HL-60 (cell line): ENCODE measurements around the gene PAX5.

Experiments
- DNase-seq, 2 experiments: peaks; one replicate each; pipeline ENCODE4 v3.0.0-alpha.2; 2010 to 2020; ENCODE audit warnings: low read depth in 1 of 2, low spot score in 1 of 2
- H3K27ac ChIP-seq: fragments of 250-450 bp; sonication (Bioruptor Pico); replicated peaks from 2 replicates; pipeline ENCODE4 v1.5.1; 2020; ENCODE audit warnings: mild to moderate bottlenecking, moderate library complexity
- H3K27me3 ChIP-seq: fragments of 250-450 bp; sonication (Bioruptor Pico); 2 replicates; pipeline ENCODE4 v1.5.1; 2021; ENCODE audit warnings: mild to moderate bottlenecking, moderate library complexity; ENCODE audit not compliant: insufficient read depth, poor library complexity, severe bottlenecking
- H3K4me3 ChIP-seq: replicated peaks from 2 replicates; pipeline ENCODE4 v1.5.1; 2011; ENCODE audit warnings: mild to moderate bottlenecking, control low read depth, low read length; ENCODE audit not compliant: insufficient read depth
- GABPA ChIP-seq: IDR thresholded peaks from 2 replicates; pipeline ENCODE4 v1.6.1; 2012; ENCODE audit warnings: low read depth
- POLR2AphosphoS5 ChIP-seq: IDR thresholded peaks from 2 replicates; pipeline ENCODE4 v1.6.1; 2012; ENCODE audit warnings: low read depth
- SPI1 ChIP-seq: IDR thresholded peaks from 2 replicates; pipeline ENCODE4 v1.6.1; 2012; ENCODE audit warnings: low read depth, mild to moderate bottlenecking, borderline replicate concordance
- TF ChIP-seq, protein P1 (sequence below): IDR thresholded peaks from one replicate; pipeline ENCODE4 v1.5.1; 2011; ENCODE audit warnings: low read length, control low read depth, inconsistent platforms; ENCODE audit not compliant: insufficient read depth
- TF ChIP-seq, protein P2 (sequence below): IDR thresholded peaks from 2 replicates; pipeline ENCODE4 v1.6.1; 2012; ENCODE audit warnings: low read depth; ENCODE audit not compliant: insufficient replicate concordance

Gene PAX5

DNA sequence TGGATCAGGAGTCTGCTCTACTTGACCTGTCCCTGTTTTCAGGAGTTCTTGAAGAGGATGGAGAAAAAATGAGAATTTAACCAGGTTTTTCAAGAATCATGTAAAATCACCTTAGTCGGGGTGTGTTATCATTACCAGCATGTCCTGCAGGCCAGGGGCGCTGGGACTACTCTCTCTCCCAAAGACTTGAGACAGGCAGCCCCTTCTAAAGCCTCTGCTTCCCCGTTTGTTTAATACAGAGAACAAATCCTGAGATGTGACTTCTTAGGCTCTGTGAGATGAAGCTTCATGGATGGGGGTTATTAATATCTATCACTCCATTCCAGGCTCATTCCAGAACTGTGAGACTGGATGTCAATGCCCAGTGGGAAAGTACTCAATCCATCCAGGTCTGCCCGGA is 3.0 kb downstream of the PAX5 start:
- TF ChIP-seq GABPA (no peak), SPI1 (no peak), POLR2AphosphoS5 (no peak)
- TF ChIP-seq, protein P1, sequence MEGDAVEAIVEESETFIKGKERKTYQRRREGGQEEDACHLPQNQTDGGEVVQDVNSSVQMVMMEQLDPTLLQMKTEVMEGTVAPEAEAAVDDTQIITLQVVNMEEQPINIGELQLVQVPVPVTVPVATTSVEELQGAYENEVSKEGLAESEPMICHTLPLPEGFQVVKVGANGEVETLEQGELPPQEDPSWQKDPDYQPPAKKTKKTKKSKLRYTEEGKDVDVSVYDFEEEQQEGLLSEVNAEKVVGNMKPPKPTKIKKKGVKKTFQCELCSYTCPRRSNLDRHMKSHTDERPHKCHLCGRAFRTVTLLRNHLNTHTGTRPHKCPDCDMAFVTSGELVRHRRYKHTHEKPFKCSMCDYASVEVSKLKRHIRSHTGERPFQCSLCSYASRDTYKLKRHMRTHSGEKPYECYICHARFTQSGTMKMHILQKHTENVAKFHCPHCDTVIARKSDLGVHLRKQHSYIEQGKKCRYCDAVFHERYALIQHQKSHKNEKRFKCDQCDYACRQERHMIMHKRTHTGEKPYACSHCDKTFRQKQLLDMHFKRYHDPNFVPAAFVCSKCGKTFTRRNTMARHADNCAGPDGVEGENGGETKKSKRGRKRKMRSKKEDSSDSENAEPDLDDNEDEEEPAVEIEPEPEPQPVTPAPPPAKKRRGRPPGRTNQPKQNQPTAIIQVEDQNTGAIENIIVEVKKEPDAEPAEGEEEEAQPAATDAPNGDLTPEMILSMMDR: no peak
- TF ChIP-seq, protein P2, sequence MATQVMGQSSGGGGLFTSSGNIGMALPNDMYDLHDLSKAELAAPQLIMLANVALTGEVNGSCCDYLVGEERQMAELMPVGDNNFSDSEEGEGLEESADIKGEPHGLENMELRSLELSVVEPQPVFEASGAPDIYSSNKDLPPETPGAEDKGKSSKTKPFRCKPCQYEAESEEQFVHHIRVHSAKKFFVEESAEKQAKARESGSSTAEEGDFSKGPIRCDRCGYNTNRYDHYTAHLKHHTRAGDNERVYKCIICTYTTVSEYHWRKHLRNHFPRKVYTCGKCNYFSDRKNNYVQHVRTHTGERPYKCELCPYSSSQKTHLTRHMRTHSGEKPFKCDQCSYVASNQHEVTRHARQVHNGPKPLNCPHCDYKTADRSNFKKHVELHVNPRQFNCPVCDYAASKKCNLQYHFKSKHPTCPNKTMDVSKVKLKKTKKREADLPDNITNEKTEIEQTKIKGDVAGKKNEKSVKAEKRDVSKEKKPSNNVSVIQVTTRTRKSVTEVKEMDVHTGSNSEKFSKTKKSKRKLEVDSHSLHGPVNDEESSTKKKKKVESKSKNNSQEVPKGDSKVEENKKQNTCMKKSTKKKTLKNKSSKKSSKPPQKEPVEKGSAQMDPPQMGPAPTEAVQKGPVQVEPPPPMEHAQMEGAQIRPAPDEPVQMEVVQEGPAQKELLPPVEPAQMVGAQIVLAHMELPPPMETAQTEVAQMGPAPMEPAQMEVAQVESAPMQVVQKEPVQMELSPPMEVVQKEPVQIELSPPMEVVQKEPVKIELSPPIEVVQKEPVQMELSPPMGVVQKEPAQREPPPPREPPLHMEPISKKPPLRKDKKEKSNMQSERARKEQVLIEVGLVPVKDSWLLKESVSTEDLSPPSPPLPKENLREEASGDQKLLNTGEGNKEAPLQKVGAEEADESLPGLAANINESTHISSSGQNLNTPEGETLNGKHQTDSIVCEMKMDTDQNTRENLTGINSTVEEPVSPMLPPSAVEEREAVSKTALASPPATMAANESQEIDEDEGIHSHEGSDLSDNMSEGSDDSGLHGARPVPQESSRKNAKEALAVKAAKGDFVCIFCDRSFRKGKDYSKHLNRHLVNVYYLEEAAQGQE: no peak
- Histone ChIP-seq H3K4me3 (no peak overlapping the region), H3K27ac (no peak overlapping the region), H3K27me3 (peaks cover 76% of the 10 kb centered on the region)
- DNase-seq: no peak

DNA sequence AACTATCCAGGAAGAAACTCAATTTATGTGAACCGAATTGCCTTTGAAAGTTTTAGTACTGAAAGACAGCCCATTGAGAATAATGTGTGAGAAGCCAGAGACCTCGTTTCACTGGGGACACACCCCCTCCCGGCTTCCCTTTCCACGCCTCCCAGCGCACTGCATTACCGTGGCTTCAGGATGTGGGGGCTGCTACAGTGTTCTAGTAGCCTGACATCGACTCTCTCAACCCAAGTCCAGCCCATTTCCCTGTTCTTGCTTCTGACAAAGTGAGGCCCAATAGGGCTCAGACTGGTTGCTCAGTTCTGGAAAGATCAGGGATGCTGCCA is 3.5 kb downstream of the PAX5 start:
- TF ChIP-seq POLR2AphosphoS5 (no peak), GABPA (no peak)
- TF ChIP-seq, protein P1: no peak
- TF ChIP-seq, protein P2: no peak
- DNase-seq: no peak
- Histone ChIP-seq H3K4me3 (no peak overlapping the region), H3K27ac (no peak overlapping the region), H3K27me3 (peaks cover 76% of the 10 kb centered on the region)

DNA sequence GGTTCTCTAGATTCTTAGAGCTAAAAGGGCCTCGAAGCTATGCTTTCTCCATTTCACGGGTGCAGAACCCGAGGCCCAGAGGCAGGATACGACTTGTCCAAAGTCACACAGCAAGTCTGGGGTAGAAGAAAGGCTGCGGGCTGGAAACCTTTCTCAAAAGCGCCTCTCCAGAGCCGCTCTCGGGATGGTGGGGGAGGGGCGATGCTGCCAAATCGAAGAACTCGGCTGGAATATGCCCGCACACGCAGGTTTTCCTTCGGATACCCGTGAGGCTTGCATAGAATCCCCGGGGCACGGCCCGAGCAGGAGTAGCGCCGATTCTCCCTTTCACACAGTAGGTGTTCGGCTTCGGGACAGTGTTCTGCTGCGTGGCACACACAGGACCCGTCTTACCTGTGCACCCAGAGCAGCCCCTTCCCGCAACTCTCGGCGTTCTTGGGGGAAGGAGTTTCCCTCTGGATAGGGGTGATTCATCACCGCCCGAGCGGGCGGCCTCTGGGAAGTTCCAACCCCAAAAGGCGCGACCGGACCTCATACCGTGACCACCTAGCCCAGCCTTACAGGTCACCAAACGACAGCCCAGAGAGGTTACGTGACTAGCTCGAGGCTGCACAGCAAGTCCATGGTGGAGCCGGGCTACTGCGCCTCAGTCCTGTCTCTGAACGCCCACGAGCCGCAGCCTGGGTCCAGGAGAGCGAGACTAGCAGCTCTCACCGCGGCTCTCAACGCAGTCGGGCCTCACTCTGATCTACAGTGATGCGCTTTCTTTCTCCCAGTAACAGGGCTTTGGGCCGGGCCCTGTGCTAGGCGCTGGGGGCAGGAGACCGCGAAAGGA is 4.1 kb downstream of the PAX5 start:
- no peak for DNase-seq
- TF ChIP-seq, protein P2: no peak
- TF ChIP-seq POLR2AphosphoS5 (no peak), SPI1 (no peak), GABPA (no peak)
- TF ChIP-seq, protein P1: no peak
- H3K27ac ChIP-seq: no peak overlapping the region

More for the DNA sequence above, 4.1 kb downstream of the PAX5 start:
- Histone ChIP-seq H3K4me3 (no peak overlapping the region), H3K27me3 (peaks cover 76% of the 10 kb centered on the region)
